Right atrium auricular region (tissue), 2 donors: Measurements from ENCODE around the gene HOXB1. TPM values are rescaled to one million over a fixed set of nuclear protein-coding genes. Genes with fewer than 3 reads are reported as not detected.

Experiments used
- DNase-seq: peaks from one replicate; pipeline ENCODE4 v3.0.0-alpha.2; 2019; ENCODE audit warnings: low spot score
- H3K27ac ChIP-seq, 2 donors: fragments of 200-600 bp; sonication (generic); 1 replicate in 1 of 2; 2 replicates in 1 of 2; pipeline ENCODE4 v1.5.1; 2016 to 2019
- H3K27me3 ChIP-seq, 2 donors: fragments of 200-600 bp; sonication (generic); one replicate each; pipeline versions ENCODE4 v1.5.1 to v1.6.0; 2017 to 2019
- H3K36me3 ChIP-seq: fragments of 200-600 bp; sonication (generic); one replicate; pipeline ENCODE4 v1.5.1; 2016
- H3K4me1 ChIP-seq, 2 donors: fragments of 200-600 bp; sonication (generic); one replicate each; pipeline versions ENCODE4 v1.5.1 to v1.6.0; 2017 to 2019
- H3K4me3 ChIP-seq, 2 donors: fragments of 200-600 bp; sonication (generic); 1 replicate in 1 of 2; 2 replicates in 1 of 2; pipeline ENCODE4 v1.5.1; 2017 to 2019; ENCODE audit warnings: mild to moderate bottlenecking in 1 of 2, moderate library complexity in 1 of 2
- H3K9me3 ChIP-seq, 2 donors: fragments of 200-600 bp; sonication (generic); one replicate each; pipeline ENCODE4 v1.5.1; 2019
- CTCF ChIP-seq, 2 donors: fragments of 200-600 bp; sonication (generic); IDR thresholded peaks; one replicate each; pipeline ENCODE4 v1.5.1; 2019; ENCODE audit warnings: antibody characterized with exemption in 2 of 2
- total RNA-seq, 2 donors: library from RNA; depleted of rRNA; stranded (reverse); fragments of >200 nt; gene quantifications; one replicate each; pipeline ENCODE4 v1.1.0, GENCODE V29; 2016

HOXB1 gene
- total RNA-seq, 2 donors from 2014 or later: not detected

- peaks cover 0 to 13% of the 10 kb centered on the region in 2 donors for H3K4me1 ChIP-seq
- TF ChIP-seq CTCF (IDR thresholded peaks at IDR 0.05): no peak
- no peak overlapping the region for H3K4me3 ChIP-seq
- H3K27me3 ChIP-seq: peaks cover 0 to 9% of the 10 kb centered on the region in 2 donors
- no peak overlapping the region for H3K27ac ChIP-seq
- DNase-seq: no peak
- no peaks in the 10 kb centered on the region for H3K9me3 ChIP-seq
- no peaks in the 10 kb centered on the region for H3K36me3 ChIP-seq
Observed at GRCh38 chr17:48561884-48562810, 31.3 kb upstream of the HOXB1 start.

GRCh38 chr17:48559840-48560817 is 29.3 kb upstream of the HOXB1 start:
- Histone ChIP-seq H3K4me3 (no peak overlapping the region), H3K27me3 (peaks cover 0 to 11% of the 10 kb centered on the region in 2 donors), H3K9me3 (no peaks in the 10 kb centered on the region), H3K36me3 (no peaks in the 10 kb centered on the region), H3K27ac (no peak overlapping the region), H3K4me1 (peaks cover 0 to 25% of the 10 kb centered on the region in 2 donors)
- TF ChIP-seq CTCF (IDR thresholded peaks at IDR 0.05): no peak
- no peak for DNase-seq

GRCh38 chr17:48559122-48559839 is 28.5 kb upstream of the HOXB1 start:
- Histone ChIP-seq H3K4me3 (no peak overlapping the region), H3K9me3 (no peaks in the 10 kb centered on the region), H3K4me1 (peaks cover 0 to 24% of the 10 kb centered on the region in 2 donors), H3K27ac (no peak overlapping the region), H3K27me3 (peaks cover 0 to 10% of the 10 kb centered on the region in 2 donors), H3K36me3 (no peaks in the 10 kb centered on the region)
- TF ChIP-seq CTCF (IDR thresholded peaks at IDR 0.05): no peak
- no peak for DNase-seq

- H3K9me3 ChIP-seq: no peaks in the 10 kb centered on the region
- no peak overlapping the region for H3K27ac ChIP-seq
- peaks cover 0 to 22% of the 10 kb centered on the region in 2 donors for H3K4me1 ChIP-seq
- DNase-seq: no peak
- no peak overlapping the region for H3K4me3 ChIP-seq
- TF ChIP-seq CTCF (IDR thresholded peaks at IDR 0.05): no peak
- H3K27me3 ChIP-seq: peaks cover 0 to 9% of the 10 kb centered on the region in 2 donors
- H3K36me3 ChIP-seq: no peaks in the 10 kb centered on the region
Observed at GRCh38 chr17:48558831-48559121, 28.0 kb upstream of the HOXB1 start.

- H3K4me1 ChIP-seq: peaks cover 0 to 22% of the 10 kb centered on the region in 2 donors
- DNase-seq: no peak
- no peaks in the 10 kb centered on the region for H3K36me3 ChIP-seq
- H3K27me3 ChIP-seq: peaks cover 0 to 7% of the 10 kb centered on the region in 2 donors
- no peaks in the 10 kb centered on the region for H3K9me3 ChIP-seq
- H3K27ac ChIP-seq: no peak overlapping the region
- TF ChIP-seq CTCF (IDR thresholded peaks at IDR 0.05): no peak
- no peak overlapping the region for H3K4me3 ChIP-seq
Observed at GRCh38 chr17:48558057-48558830, 27.4 kb upstream of the HOXB1 start.
